CD14-positive monocyte (primary cell): ENCODE results near the gene SLC22A3. TPM values are rescaled to one million over a fixed set of nuclear protein-coding genes. Genes with fewer than 3 reads are reported as not detected.
"Not testable (repeated sequence)": the region's sequence is repeated elsewhere in the genome, so short reads cannot be mapped to it uniquely, and the experiment has no call there.

Source experiments
- DNase-seq, 3 donors: peaks; one replicate each; pipeline ENCODE4 v3.0.0-alpha.2; 2011 to 2022
- H2AFZ ChIP-seq: 2 replicates; pipeline ENCODE4 v1.6.0; 2012; ENCODE audit warnings: mild to moderate bottlenecking, low read depth, low read length, inconsistent platforms; ENCODE audit not compliant: insufficient read depth, poor library complexity, severe bottlenecking
- H3K27ac ChIP-seq, 2 donors: 1 replicate in 1 of 2; 2 replicates in 1 of 2; pipeline ENCODE4 v1.5.1; 2012 to 2013; ENCODE audit warnings: low read length in 2 of 2, control low read depth in 1 of 2, inconsistent platforms in 1 of 2, low read depth in 1 of 2, mild to moderate bottlenecking in 1 of 2
- H3K27me3 ChIP-seq, 2 donors: one replicate each; pipeline versions ENCODE4 v1.6.0 to v1.6.1; 2011 to 2013; ENCODE audit warnings: low read length in 2 of 2; ENCODE audit not compliant: control insufficient read depth in 2 of 2, insufficient read depth in 2 of 2
- H3K36me3 ChIP-seq, 2 donors: replicated peaks in 1 of 2; 1 replicate in 1 of 2; 2 replicates in 1 of 2; pipeline versions ENCODE4 v1.5.1 to v1.6.1; 2012 to 2013; ENCODE audit warnings: low read length in 2 of 2, control low read depth in 1 of 2, inconsistent platforms in 1 of 2, mild to moderate bottlenecking in 1 of 2; ENCODE audit not compliant: insufficient read depth in 2 of 2, control insufficient read depth in 1 of 2
- H3K4me1 ChIP-seq, 2 donors: 1 replicate in 1 of 2; 2 replicates in 1 of 2; pipeline versions ENCODE4 v1.5.1 to v1.6.1; 2012 to 2013; ENCODE audit warnings: low read length in 2 of 2, control low read depth in 1 of 2, inconsistent platforms in 1 of 2, mild to moderate bottlenecking in 1 of 2, moderate library complexity in 1 of 2; ENCODE audit not compliant: insufficient read depth in 2 of 2, control insufficient read depth in 1 of 2
- H3K4me2 ChIP-seq: replicated peaks from 2 replicates; pipeline ENCODE3; 2012; ENCODE audit warnings: low read length, moderate library complexity, mild to moderate bottlenecking; ENCODE audit not compliant: poor library complexity, severe bottlenecking; ENCODE audit errors: extremely low read depth
- H3K4me3 ChIP-seq, 3 experiments: fragments of 200-600 bp in 1 of 3; sonication (generic) in 1 of 3; replicated peaks in 1 of 3; 1 replicate in 2 of 3; 2 replicates in 1 of 3; pipeline ENCODE4 v1.5.1; 2011 to 2013; ENCODE audit warnings: low read length in 3 of 3, mild to moderate bottlenecking in 3 of 3, control low read depth in 2 of 3, low read depth in 2 of 3, inconsistent platforms in 1 of 3, moderate library complexity in 1 of 3
- H3K79me2 ChIP-seq: 2 replicates; pipeline ENCODE4 v1.6.0; 2012; ENCODE audit warnings: mild to moderate bottlenecking, control low read depth, inconsistent platforms, low read length, moderate library complexity; ENCODE audit not compliant: insufficient read depth
- H3K9ac ChIP-seq: 2 replicates; pipeline ENCODE4 v1.6.0; 2017; ENCODE audit warnings: low read length, mild to moderate bottlenecking; ENCODE audit not compliant: insufficient read depth, poor library complexity, severe bottlenecking
- H3K9me3 ChIP-seq, 2 donors: replicated peaks in 1 of 2; 1 replicate in 1 of 2; 2 replicates in 1 of 2; pipeline versions ENCODE4 v1.5.1 to v1.6.1; 2012 to 2013; ENCODE audit warnings: low read length in 2 of 2, control low read depth in 1 of 2; ENCODE audit not compliant: control insufficient read depth in 1 of 2, insufficient read depth in 1 of 2
- H4K20me1 ChIP-seq: 2 replicates; pipeline ENCODE4 v1.6.0; 2012; ENCODE audit warnings: mild to moderate bottlenecking, low read length, control low read depth, moderate library complexity; ENCODE audit not compliant: insufficient read depth
- H3K27ac Mint-ChIP-seq, 7 donors: one replicate each; pipeline ENCODE4 v1.8.0; 2020; ENCODE audit warnings: mild to moderate bottlenecking in 7 of 7, mixed read lengths in 7 of 7, moderate library complexity in 6 of 7, inconsistent platforms in 2 of 7
- H3K27me3 Mint-ChIP-seq, 3 donors: one replicate each; pipeline ENCODE4 v1.8.0; 2021 to 2022; ENCODE audit warnings: low read depth in 3 of 3, mild to moderate bottlenecking in 3 of 3, mixed read lengths in 3 of 3, moderate library complexity in 3 of 3, inconsistent platforms in 1 of 3
- H3K36me3 Mint-ChIP-seq, 2 donors: one replicate each; pipeline ENCODE4 v1.8.0; 2020; ENCODE audit warnings: mixed read lengths in 2 of 2, inconsistent platforms in 1 of 2, mild to moderate bottlenecking in 1 of 2
- H3K4me1 Mint-ChIP-seq: one replicate; pipeline ENCODE4 v1.8.0; 2020; ENCODE audit warnings: mild to moderate bottlenecking, mixed read lengths
- H3K4me3 Mint-ChIP-seq, 2 donors: one replicate each; pipeline ENCODE4 v1.8.0; 2020; ENCODE audit warnings: mild to moderate bottlenecking in 2 of 2, mixed read lengths in 2 of 2, moderate library complexity in 1 of 2
- H3K9me3 Mint-ChIP-seq, 7 donors: one replicate each; pipeline ENCODE4 v1.8.0; 2020 to 2022; ENCODE audit warnings: mixed read lengths in 7 of 7, mild to moderate bottlenecking in 6 of 7, moderate library complexity in 6 of 7, inconsistent platforms in 2 of 7
- whole genome bisulfite sequencing: methylation state at CpG from one replicate; pipeline ENCODE4 v1.1.5; 2013; ENCODE audit warnings: missing lambda C conversion rate; ENCODE audit not compliant: insufficient coverage; 5-methylcytosine and 5-hydroxymethylcytosine counted together
- intact Hi-C, 2 donors: fragments of 100-400 bp; cut with micrococcal nuclease; formaldehyde crosslinking; loops; one replicate each; pipeline versions ENCODE4 v1.15.0 to v1.15.1; 2023
- polyA plus RNA-seq, 3 donors: library from polyadenylated mRNA; depleted of rRNA in 1 of 3; unstranded in 2 of 3; stranded (reverse) in 1 of 3; fragments of 300-500 nt in 2 of 3; fragments of >200 nt in 1 of 3; fragmentation: Illumina TruSeq in 2 of 3; gene quantifications; 1 replicate in 2 of 3; 2 replicates in 1 of 3; pipeline ENCODE4 v1.2.3, GENCODE V29; 2012 to 2021
- TF ChIP-seq, protein P1 (sequence below): fragments of 200-600 bp; IDR thresholded peaks from one replicate; pipeline ENCODE4 v1.8.0; 2022; ENCODE audit warnings: antibody characterized with exemption, mild to moderate bottlenecking

The SLC22A3 gene
- polyA plus RNA-seq, 3 donors = not detected

DNA sequence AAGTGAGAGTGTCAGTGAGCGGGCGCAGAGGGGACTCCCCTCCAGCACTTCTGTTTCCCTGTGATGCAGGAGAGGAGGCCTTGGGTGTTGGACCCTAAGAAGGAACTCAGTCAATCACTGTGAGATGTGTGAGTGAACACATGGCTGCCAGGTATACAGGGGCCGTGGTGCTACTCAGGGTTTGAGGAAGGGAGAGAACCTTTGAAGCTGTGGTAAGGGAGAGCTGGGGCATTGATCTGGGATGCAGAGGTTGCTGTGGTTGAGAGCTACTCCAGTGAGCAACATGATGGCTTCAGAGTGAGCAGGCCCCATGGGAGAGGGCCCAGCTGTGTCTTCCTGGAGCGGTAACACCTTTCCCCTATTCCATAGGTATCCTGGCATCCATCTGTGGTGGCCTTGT, 99.2 kb downstream of the SLC22A3 start:
- Histone ChIP-seq H3K79me2 (no peaks in the 10 kb centered on the region), H3K9ac (no peak overlapping the region), H3K27me3 (peaks cover 4 to 9% of the 10 kb centered on the region in 2 donors), H2AFZ (no peak overlapping the region), H3K4me2 (no peak overlapping the region), H3K27ac (no peak overlapping the region), H3K4me1 (no peaks in the 10 kb centered on the region), H3K4me3 (no peak overlapping the region), H3K9me3 (peaks cover 0 to 5% of the 10 kb centered on the region in 2 donors), H3K36me3 (no peaks in the 10 kb centered on the region), H4K20me1 (no peaks in the 10 kb centered on the region)
- intact Hi-C loops = no loop called here
- no peaks in the 10 kb centered on the region for H3K4me1 Mint-ChIP-seq
- H3K27me3 Mint-ChIP-seq = peaks cover 20 to 33% (median 23%) of the 10 kb centered on the region in 3 donors
- TF ChIP-seq, protein P1, sequence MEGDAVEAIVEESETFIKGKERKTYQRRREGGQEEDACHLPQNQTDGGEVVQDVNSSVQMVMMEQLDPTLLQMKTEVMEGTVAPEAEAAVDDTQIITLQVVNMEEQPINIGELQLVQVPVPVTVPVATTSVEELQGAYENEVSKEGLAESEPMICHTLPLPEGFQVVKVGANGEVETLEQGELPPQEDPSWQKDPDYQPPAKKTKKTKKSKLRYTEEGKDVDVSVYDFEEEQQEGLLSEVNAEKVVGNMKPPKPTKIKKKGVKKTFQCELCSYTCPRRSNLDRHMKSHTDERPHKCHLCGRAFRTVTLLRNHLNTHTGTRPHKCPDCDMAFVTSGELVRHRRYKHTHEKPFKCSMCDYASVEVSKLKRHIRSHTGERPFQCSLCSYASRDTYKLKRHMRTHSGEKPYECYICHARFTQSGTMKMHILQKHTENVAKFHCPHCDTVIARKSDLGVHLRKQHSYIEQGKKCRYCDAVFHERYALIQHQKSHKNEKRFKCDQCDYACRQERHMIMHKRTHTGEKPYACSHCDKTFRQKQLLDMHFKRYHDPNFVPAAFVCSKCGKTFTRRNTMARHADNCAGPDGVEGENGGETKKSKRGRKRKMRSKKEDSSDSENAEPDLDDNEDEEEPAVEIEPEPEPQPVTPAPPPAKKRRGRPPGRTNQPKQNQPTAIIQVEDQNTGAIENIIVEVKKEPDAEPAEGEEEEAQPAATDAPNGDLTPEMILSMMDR = no peak
- no peak overlapping the region for H3K4me3 Mint-ChIP-seq
- WGBS = no CpG with 5 or more reads among the region's 4 CpGs
- H3K9me3 Mint-ChIP-seq = peaks cover 2 to 17% (median 7%) of the 10 kb centered on the region in 7 donors
- DNase-seq = no peak
- no peak overlapping the region for H3K27ac Mint-ChIP-seq
- no peaks in the 10 kb centered on the region for H3K36me3 Mint-ChIP-seq

DNA sequence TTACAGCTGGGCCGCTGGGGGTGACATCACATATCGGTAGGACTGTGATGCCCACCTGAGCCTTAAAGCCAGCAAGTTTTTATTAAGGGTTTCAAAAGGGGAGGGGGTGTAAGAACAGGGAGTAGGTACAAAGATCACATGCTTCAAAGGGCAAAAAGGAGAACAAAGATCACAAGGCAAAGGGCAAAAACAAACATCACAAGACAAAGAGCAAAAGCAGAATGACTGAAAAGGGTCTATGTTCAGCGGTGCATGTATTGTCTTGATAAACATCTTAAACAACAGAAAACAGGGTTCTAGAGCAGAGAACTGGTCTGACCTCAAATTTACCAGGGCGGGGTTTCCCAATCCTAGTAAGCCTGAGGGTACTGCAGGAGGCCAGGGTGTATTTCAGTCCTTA, 101.6 kb downstream of the SLC22A3 start:
- intact Hi-C loops, H3K79me2 ChIP-seq, H3K36me3 Mint-ChIP-seq, H4K20me1 ChIP-seq, H3K27ac ChIP-seq, H3K4me1 Mint-ChIP-seq, DNase-seq, H2AFZ ChIP-seq, H3K4me2 ChIP-seq, H3K4me3 ChIP-seq, H3K4me1 ChIP-seq, H3K4me3 Mint-ChIP-seq, H3K27ac Mint-ChIP-seq, H3K36me3 ChIP-seq, H3K9me3 ChIP-seq, H3K9ac ChIP-seq: not testable (repeated sequence)
- H3K27me3 Mint-ChIP-seq = peaks cover 26 to 44% (median 30%) of the 10 kb centered on the region in 3 donors
- H3K9me3 Mint-ChIP-seq = peaks cover 2 to 17% (median 7%) of the 10 kb centered on the region in 7 donors
- H3K27me3 ChIP-seq = peaks cover 12 to 21% of the 10 kb centered on the region in 2 donors
- WGBS = 90% methylated on average over 3 of the region's 4 CpGs
